CD4-positive, CD25-positive, alpha-beta regulatory T cell (primary cell): ENCODE data around the gene RAC3. TPM values are rescaled to one million over a fixed set of nuclear protein-coding genes. Genes with fewer than 3 reads are reported as not detected.

Experiments used
- ATAC-seq, 2 donors: fragments of 150-1000 bp; cut with Tn5 transposase; one replicate each; pipeline ENCODE4 v1.10.0; 2021; ENCODE audit warnings: low read depth in 2 of 2, moderate number of reproducible peaks in 2 of 2, moderate library complexity in 1 of 2
- DNase-seq, 3 donors: peaks; one replicate each; pipeline versions ENCODE4 v3.0.0 to v3.0.0-alpha.2; 2012 to 2022; ENCODE audit warnings: mixed read lengths in 1 of 3
- H3K27ac ChIP-seq: one replicate; pipeline ENCODE4 v1.7.0; 2013; ENCODE audit warnings: mild to moderate bottlenecking, low read length; ENCODE audit not compliant: insufficient read depth, poor library complexity, severe bottlenecking
- H3K27me3 ChIP-seq: one replicate; pipeline ENCODE4 v1.7.0; 2013; ENCODE audit warnings: low read length; ENCODE audit not compliant: control insufficient read depth, insufficient read depth
- H3K36me3 ChIP-seq: one replicate; pipeline ENCODE4 v1.7.0; 2013; ENCODE audit warnings: mild to moderate bottlenecking, low read length, moderate library complexity; ENCODE audit not compliant: control insufficient read depth, insufficient read depth
- H3K4me1 ChIP-seq: 2 replicates; pipeline ENCODE4 v1.7.0; 2013; ENCODE audit warnings: mild to moderate bottlenecking, low read length; ENCODE audit not compliant: insufficient read depth, control insufficient read depth, poor library complexity, severe bottlenecking
- H3K4me3 ChIP-seq: one replicate; pipeline ENCODE4 v1.7.0; 2013; ENCODE audit warnings: low read depth, mild to moderate bottlenecking, low read length, moderate library complexity
- H3K9me3 ChIP-seq, 2 experiments: 1 replicate in 1 of 2; 2 replicates in 1 of 2; pipeline ENCODE4 v1.7.0; 2013; ENCODE audit warnings: low read length in 2 of 2, mild to moderate bottlenecking in 1 of 2, moderate library complexity in 1 of 2; ENCODE audit not compliant: control insufficient read depth in 2 of 2
- H3K27ac Mint-ChIP-seq, 3 donors: one replicate each; pipeline ENCODE4 v1.8.0; 2020 to 2022; ENCODE audit warnings: mild to moderate bottlenecking in 3 of 3, mixed read lengths in 3 of 3, moderate library complexity in 2 of 3
- H3K27me3 Mint-ChIP-seq: one replicate; pipeline ENCODE4 v1.8.0; 2022; ENCODE audit warnings: mild to moderate bottlenecking, mixed read lengths
- H3K36me3 Mint-ChIP-seq: one replicate; pipeline ENCODE4 v1.8.0; 2020; ENCODE audit warnings: mixed read lengths
- H3K4me1 Mint-ChIP-seq, 4 donors: one replicate each; pipeline ENCODE4 v1.8.0; 2020 to 2022; ENCODE audit warnings: mixed read lengths in 4 of 4, mild to moderate bottlenecking in 1 of 4
- H3K4me3 Mint-ChIP-seq, 4 donors: one replicate each; pipeline ENCODE4 v1.8.0; 2020 to 2022; ENCODE audit warnings: mild to moderate bottlenecking in 4 of 4, mixed read lengths in 4 of 4, moderate library complexity in 3 of 4
- H3K9me3 Mint-ChIP-seq, 7 donors: one replicate each; pipeline ENCODE4 v1.8.0; 2020 to 2022; ENCODE audit warnings: mixed read lengths in 7 of 7, mild to moderate bottlenecking in 3 of 7, moderate library complexity in 2 of 7
- polyA plus RNA-seq, 4 donors: library from polyadenylated mRNA; unstranded; fragments of 300-500 nt; fragmentation: Illumina TruSeq; gene quantifications; one replicate each; pipeline ENCODE4 v1.2.3, GENCODE V29; 2021
- total RNA-seq: library from RNA; stranded (reverse); gene quantifications from one replicate; pipeline ENCODE4 v1.2.3, GENCODE V29; 2022

RAC3 gene
- total and polyA plus RNA-seq, 5 donors from 2014 or later: 0.26 to 3.6 TPM; not detected in 3

DNA sequence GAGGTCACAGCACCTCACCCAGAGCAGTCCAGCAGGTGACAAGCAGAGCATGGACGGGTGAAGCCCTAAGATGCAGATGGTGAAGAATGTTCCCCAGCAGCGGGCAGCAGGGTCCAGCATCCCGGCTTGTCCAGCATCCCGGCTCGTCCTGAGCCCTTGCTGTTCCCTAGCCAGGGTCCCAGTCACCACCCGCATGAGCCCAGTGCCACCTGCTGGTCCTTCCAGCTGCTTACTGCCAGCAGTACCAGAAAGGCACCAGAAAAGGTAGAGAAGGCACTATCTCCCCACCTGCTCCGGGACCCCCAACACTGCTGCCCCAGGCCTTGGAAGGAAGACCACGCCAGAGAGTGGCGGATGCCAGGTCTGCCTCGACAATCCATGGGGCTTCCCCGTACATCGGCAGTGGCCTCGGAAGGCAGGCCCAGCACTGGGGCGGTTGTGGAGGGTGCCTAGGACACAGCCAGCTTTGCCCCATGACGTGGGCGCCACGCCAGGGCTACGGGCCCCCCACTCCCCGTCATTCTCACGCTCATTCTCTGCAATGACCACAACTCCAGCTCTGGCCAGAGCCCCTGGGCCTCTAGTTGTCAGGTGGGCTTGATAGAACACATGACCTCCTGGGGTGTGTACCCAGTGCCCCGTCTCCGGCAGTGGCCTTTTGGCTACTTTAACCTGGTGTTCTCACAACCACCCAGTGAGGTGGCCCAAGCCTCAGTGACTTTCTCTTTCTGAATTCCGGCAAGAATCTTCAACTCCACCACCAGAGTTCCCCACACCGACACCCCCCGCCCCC, 10.2 kb upstream of the RAC3 start:
- peaks cover 31% of the 10 kb centered on the region for H3K4me1 ChIP-seq
- Mint-ChIP-seq H3K4me3 (peak overlapping the region; percentile 88 to 94 (median 90)), H3K4me1 (peaks cover 0 to 31% (median 8%) of the 10 kb centered on the region in 4 donors), H3K9me3 (no peaks in the 10 kb centered on the region), H3K27me3 (no peaks in the 10 kb centered on the region), H3K27ac (no peak overlapping the region), H3K36me3 (no peaks in the 10 kb centered on the region)
- no peaks in the 10 kb centered on the region for H3K27me3 ChIP-seq
- ATAC-seq (no peak), DNase-seq (peak in 2 of 3 donors; percentile 54 to 68)
- no peaks in the 10 kb centered on the region for H3K36me3 ChIP-seq
- peak overlapping the region; percentile 48 for H3K4me3 ChIP-seq
- H3K27ac ChIP-seq: peak overlapping the region; percentile 41
- H3K9me3 ChIP-seq: no peaks in the 10 kb centered on the region

DNA sequence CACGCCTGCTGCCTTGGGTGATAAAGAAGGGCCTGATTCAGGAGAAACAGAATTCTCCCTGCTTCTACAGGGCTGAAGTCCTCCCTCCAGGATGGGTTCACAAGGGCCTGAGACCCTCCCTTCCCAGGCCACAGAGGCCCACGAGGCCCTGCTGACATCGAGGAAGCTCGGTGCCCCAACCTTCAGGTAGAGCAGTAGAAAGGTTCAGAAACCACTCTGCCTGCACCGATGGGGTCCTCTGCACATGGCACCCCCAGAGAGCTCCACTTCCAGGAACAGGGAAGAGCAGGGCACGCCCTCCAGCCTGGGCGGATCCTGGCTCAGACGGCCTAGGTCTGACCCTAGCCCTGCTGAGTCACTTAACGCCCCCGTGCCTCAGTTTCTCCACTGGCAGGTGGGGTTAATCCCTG, 9.6 kb upstream of the RAC3 start:
- H3K4me3 Mint-ChIP-seq: peak overlapping the region; percentile 88 to 94 (median 90)

GRCh38 chr17:82022310-82022980, 9.0 kb upstream of the RAC3 start, which contains the start of gene CENPX:
CENPX (minus strand) TSS chr17:82022878; CDS start chr17:82022861, 17 bp downstream.
- Mint-ChIP-seq H3K4me1 (peaks cover 0 to 31% (median 8%) of the 10 kb centered on the region in 4 donors), H3K36me3 (no peaks in the 10 kb centered on the region), H3K4me3 (peak within 1 kb of the TSS; percentile 88 to 94 (median 90)), H3K27me3 (no peaks in the 10 kb centered on the region), H3K27ac (peak within 1 kb of the TSS in 1 of 3 donors; percentile 77), H3K9me3 (no peaks in the 10 kb centered on the region)
- DNase-seq (peak in 1 of 3 donors; percentile 22), ATAC-seq (no peak)
- Histone ChIP-seq H3K27me3 (no peaks in the 10 kb centered on the region), H3K4me3 (peak within 1 kb of the TSS; percentile 48), H3K36me3 (no peaks in the 10 kb centered on the region), H3K9me3 (no peaks in the 10 kb centered on the region), H3K4me1 (peaks cover 31% of the 10 kb centered on the region), H3K27ac (peak within 1 kb of the TSS; percentile 52)

More for the DNA sequence above, 9.6 kb upstream of the RAC3 start:
- peaks cover 0 to 31% (median 8%) of the 10 kb centered on the region in 4 donors for H3K4me1 Mint-ChIP-seq
- no peak overlapping the region for H3K27ac Mint-ChIP-seq
- Histone ChIP-seq H3K27me3 (no peaks in the 10 kb centered on the region), H3K36me3 (no peaks in the 10 kb centered on the region), H3K9me3 (no peaks in the 10 kb centered on the region), H3K4me3 (peak overlapping the region; percentile 48), H3K4me1 (peaks cover 31% of the 10 kb centered on the region), H3K27ac (peak overlapping the region; percentile 41)
- no peaks in the 10 kb centered on the region for H3K36me3 Mint-ChIP-seq
- DNase-seq (no peak), ATAC-seq (no peak)
- no peaks in the 10 kb centered on the region for H3K27me3 Mint-ChIP-seq
- no peaks in the 10 kb centered on the region for H3K9me3 Mint-ChIP-seq

DNA sequence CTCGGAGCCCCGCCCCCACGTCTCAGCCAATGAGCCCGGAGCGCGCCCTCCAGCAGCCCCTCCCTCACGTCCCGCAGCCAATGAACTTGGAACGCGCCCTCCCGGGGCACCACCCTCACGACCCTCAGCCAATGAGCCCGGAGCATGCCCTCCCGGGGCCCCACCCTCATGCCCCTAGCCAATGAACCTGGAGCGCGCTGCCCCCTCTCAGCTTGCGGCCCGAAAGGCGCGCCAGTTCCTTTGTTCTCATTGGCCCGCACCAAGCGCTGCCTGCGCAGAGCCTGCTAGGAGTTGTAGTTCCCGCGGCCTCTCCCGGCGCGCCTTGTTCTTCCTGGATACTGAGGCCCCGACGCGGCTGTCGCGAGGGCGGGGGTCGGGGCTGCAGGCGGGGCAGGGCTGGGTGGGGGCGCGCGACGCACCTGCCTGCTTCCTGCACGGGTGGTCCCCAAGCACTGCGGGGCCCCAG, 8.5 kb upstream of the RAC3 start, which contains the start of gene LRRC45:
Gene LRRC45, plus strand, starts transcription at position 325 of the 466 bp plus-strand sequence. CDS start 339 bp downstream, outside the sequence.
- Histone ChIP-seq H3K36me3 (no peaks in the 10 kb centered on the region), H3K27me3 (no peaks in the 10 kb centered on the region), H3K4me3 (peak within 1 kb of the TSS; percentile 48), H3K9me3 (no peaks in the 10 kb centered on the region), H3K4me1 (peaks cover 31% of the 10 kb centered on the region), H3K27ac (peak within 1 kb of the TSS; percentile 52)
- Mint-ChIP-seq H3K4me3 (peak within 1 kb of the TSS; percentile 88 to 94 (median 90)), H3K36me3 (no peaks in the 10 kb centered on the region), H3K4me1 (peaks cover 0 to 33% (median 8%) of the 10 kb centered on the region in 4 donors), H3K27ac (peak within 1 kb of the TSS in 1 of 3 donors; percentile 77), H3K27me3 (no peaks in the 10 kb centered on the region), H3K9me3 (no peaks in the 10 kb centered on the region)
- DNase-seq (peak; percentile 100), ATAC-seq (peak; percentile 94 to 96)

DNA sequence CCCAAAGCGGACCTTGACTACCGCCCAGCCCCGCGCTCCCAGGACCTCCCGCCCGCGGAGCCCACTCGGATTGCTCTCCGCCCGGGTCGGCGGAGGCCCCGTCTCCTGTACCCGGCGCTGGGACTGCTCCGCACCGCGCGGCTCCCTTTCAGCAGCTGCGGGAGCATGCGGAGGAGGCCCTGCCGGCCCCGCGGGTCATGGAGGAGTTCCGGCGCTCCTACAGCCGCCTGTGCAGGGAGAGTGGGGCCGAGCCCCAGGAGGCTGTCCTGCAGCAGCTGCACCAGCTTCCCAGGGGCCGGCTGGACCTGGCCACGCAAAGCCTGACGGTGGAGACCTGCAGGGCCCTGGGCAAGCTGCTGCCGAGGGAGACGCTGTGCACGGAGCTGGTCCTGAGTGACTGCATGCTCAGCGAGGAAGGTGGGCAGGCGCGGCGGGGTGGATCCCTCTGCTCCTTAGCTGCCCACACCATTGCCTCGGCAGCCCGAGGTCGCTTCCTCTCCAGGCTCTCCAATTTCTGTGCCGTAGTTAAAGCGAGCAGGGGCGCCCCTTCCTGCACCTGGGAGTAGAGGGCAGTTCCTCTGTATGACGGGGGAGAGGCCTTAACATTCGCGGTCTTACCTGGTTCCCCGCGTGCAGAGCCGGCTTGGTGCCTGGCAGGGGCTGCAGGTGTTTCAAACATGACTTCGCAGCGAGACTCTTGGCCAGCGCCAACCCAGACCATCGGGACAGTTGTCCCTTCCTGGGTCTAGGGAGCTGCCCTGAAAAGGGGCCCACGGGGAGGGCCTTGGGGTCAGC, 7.8 kb upstream of the RAC3 start:
- peak in 1 of 3 donors; percentile 44 for DNase-seq
- H3K9me3 ChIP-seq: no peaks in the 10 kb centered on the region
- no peaks in the 10 kb centered on the region for H3K36me3 Mint-ChIP-seq
- peaks cover 0 to 33% (median 8%) of the 10 kb centered on the region in 4 donors for H3K4me1 Mint-ChIP-seq
- no peak overlapping the region for H3K27ac Mint-ChIP-seq
- H3K36me3 ChIP-seq: no peaks in the 10 kb centered on the region
- no peaks in the 10 kb centered on the region for H3K27me3 ChIP-seq
- H3K4me3 Mint-ChIP-seq: peak overlapping the region; percentile 82 to 92 (median 83)
- H3K27ac ChIP-seq: no peak overlapping the region
- no peaks in the 10 kb centered on the region for H3K9me3 Mint-ChIP-seq
- H3K4me1 ChIP-seq: peaks cover 31% of the 10 kb centered on the region
- ATAC-seq: no peak
- no peaks in the 10 kb centered on the region for H3K27me3 Mint-ChIP-seq
- peak overlapping the region; percentile 32 for H3K4me3 ChIP-seq

- Mint-ChIP-seq H3K4me3 (no peak overlapping the region), H3K27ac (no peak overlapping the region), H3K27me3 (no peaks in the 10 kb centered on the region), H3K36me3 (no peaks in the 10 kb centered on the region), H3K9me3 (no peaks in the 10 kb centered on the region), H3K4me1 (peaks cover 0 to 38% (median 8%) of the 10 kb centered on the region in 4 donors)
- H3K4me3 ChIP-seq: no peak overlapping the region
- peaks cover 33% of the 10 kb centered on the region for H3K4me1 ChIP-seq
- H3K27me3 ChIP-seq: no peaks in the 10 kb centered on the region
- H3K27ac ChIP-seq: no peak overlapping the region
- no peaks in the 10 kb centered on the region for H3K9me3 ChIP-seq
- DNase-seq (no peak), ATAC-seq (no peak)
- H3K36me3 ChIP-seq: no peaks in the 10 kb centered on the region
Observed at GRCh38 chr17:82024859-82025258, 6.6 kb upstream of the RAC3 start.
